Mesodermal cell (in vitro differentiated cells): ENCODE data around the gene DRC7.

Experiments used
- H3K27ac ChIP-seq: 2 replicates; pipeline ENCODE4 v1.7.0; 2013; ENCODE audit warnings: mild to moderate bottlenecking, low read depth, low read length, moderate library complexity; ENCODE audit not compliant: severe bottlenecking
- H3K36me3 ChIP-seq: 2 replicates; pipeline ENCODE4 v1.7.1; 2013; ENCODE audit warnings: mild to moderate bottlenecking, low read length, moderate library complexity; ENCODE audit not compliant: control insufficient read depth, insufficient read depth
- H3K4me1 ChIP-seq: one replicate; pipeline ENCODE4 v1.7.1; 2013; ENCODE audit warnings: mild to moderate bottlenecking, low read length; ENCODE audit not compliant: insufficient read depth, control insufficient read depth, poor library complexity, severe bottlenecking
- H3K4me3 ChIP-seq: 2 replicates; pipeline ENCODE4 v1.7.0; 2013; ENCODE audit warnings: low read length, control low read depth, mild to moderate bottlenecking; ENCODE audit not compliant: insufficient read depth, poor library complexity, severe bottlenecking; ENCODE audit errors: extremely low read depth
- H3K9me3 ChIP-seq: 2 replicates; pipeline ENCODE4 v1.7.1; 2013; ENCODE audit warnings: mild to moderate bottlenecking, low read length, moderate library complexity; ENCODE audit not compliant: control insufficient read depth
- WGBS, 2 experiments: methylation state at CpG; one replicate each; pipeline ENCODE4 v1.1.5; 2013; ENCODE audit warnings: missing lambda C conversion rate in 2 of 2; ENCODE audit not compliant: insufficient coverage in 2 of 2; 5-methylcytosine and 5-hydroxymethylcytosine counted together

DRC7 gene

DNA sequence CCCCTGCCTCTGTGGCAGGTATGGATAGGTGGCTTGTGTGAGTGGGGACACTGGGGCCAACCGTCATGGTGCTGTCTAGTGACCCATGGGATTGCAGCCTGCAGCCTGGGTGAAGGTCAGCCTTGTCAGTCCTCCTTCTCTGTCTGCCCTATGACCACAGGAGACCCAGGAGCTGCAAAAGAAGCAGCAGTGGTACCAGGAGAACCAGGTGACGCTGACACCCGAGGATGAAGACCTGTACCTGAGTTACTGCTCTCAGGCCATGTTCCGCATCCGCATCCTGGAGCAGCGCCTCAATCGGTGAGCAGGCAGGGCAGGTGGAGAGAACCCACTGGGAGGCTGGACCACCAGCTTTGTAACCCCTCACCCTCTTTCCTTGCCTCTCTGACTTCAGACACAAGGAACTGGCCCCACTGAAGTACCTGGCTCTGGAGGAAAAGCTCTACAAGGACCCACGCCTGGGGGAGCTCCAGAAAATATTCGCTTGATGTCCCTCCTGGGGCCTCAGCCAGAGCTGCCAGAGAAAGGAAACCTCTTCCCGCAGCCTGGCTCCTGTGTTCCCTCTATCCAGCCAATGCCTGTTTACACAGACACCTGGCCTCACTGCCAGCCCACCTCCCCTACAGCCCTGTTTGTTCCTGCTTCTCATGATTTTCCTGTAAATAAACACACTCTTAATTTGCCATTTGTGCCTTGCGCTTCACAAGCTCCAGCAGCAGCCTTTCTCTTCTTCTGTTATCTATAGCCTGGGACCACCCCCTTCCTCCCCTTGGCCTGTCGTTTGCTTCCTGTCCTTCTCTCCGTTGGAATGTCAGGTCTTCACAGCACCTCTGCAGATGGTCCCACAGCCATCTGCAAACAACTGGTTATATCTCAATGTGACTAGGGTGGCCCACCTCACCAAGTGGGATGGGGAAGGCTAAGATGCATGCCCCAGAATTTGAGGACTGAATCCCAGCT lies 36.4 kb downstream of the DRC7 start:
- peaks cover 2% of the 10 kb centered on the region for H3K36me3 ChIP-seq
- peaks cover 6% of the 10 kb centered on the region for H3K9me3 ChIP-seq
- H3K4me1 ChIP-seq, result peaks cover 4% of the 10 kb centered on the region
- H3K4me3 ChIP-seq, result no peak overlapping the region
- 73 to 79% methylated on average over 10 to 13 of the region's 13 CpGs for WGBS, 2 experiments
- H3K27ac ChIP-seq, result no peak overlapping the region

DNA sequence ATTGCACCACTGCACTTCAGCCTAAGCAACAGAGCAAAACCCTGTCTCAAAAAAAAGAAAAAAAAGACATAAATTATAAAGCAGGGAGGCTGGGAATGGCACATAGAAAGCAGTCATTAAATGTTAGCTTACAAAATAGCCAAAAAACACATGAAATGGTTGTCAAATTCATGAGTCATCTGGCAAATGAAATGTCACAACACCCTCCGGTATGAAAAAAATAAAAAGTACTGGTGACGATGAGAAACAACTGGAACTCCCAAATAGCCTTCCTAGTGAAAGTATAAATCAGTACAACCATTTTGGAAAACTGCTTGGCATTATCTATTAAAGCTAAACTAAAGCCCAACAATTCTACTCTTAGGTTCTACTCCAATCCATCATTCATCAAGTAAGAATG lies 37.4 kb downstream of the DRC7 start:
- peaks cover 6% of the 10 kb centered on the region for H3K4me1 ChIP-seq
- H3K4me3 ChIP-seq, result no peak overlapping the region
- WGBS, 2 experiments, result 100% methylated on average over 2 of the region's 2 CpGs; no CpG with 5 or more reads in 1 of the 2 experiments
- peaks cover 6% of the 10 kb centered on the region for H3K9me3 ChIP-seq
- H3K36me3 ChIP-seq, result peaks cover 4% of the 10 kb centered on the region
- no peak overlapping the region for H3K27ac ChIP-seq

DNA sequence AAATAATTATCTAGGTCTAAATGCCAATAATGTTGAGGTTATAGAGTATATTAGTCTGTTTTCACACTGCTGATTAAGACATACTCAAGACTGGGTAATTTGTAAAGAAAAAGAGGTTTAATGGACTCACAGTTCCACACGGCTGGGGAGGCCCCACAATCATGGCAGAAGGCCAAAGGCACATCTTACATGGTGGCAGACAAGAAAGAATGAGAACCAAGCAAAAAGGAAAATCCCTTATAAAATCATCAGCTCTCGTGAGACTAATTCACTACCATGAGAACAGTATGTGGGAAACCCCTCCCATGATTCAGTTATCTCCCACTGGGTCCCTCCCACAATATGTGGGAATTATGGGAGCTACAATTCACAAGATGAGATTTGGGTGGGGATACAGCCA lies 38.1 kb downstream of the DRC7 start:
- peaks cover 6% of the 10 kb centered on the region for H3K9me3 ChIP-seq

DNA sequence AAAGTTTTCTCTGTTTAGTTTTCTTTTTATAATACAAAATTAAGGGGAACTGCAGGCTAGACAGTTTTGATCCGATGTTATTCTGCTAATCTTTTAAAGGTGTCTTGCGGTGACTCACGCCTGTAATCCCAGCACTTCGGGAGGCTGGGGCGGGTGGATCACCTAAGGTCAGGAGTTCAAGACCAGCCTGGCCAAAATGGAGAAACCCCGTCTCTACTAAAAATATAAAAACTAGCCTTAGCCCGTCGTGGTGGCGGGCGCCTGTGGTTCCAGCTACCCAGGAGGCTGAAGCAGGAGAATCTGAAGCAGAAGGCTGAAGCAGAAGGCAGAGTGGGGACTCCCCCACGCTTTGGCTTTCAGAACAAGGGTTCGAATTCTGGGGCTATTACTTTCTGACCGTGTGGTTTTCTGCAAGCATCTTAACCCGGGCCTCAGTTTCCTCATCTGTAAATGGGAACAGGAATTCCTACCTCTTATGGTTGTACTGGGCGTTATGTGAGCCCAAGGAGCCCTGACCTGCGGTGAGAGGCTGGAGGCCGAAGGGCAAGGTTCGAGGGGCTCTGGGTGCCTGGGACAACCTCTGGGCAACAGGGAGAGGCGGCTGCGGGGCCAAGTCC lies 39.8 kb downstream of the DRC7 start:
- peak overlapping the region; percentile 81 for H3K4me3 ChIP-seq
- peak overlapping the region; percentile 93 for H3K27ac ChIP-seq
- peaks cover 6% of the 10 kb centered on the region for H3K9me3 ChIP-seq
- H3K4me1 ChIP-seq, result peaks cover 11% of the 10 kb centered on the region
- 64 to 72% methylated on average over 16 to 19 of the region's 20 CpGs for WGBS, 2 experiments
- peaks cover 13% of the 10 kb centered on the region for H3K36me3 ChIP-seq

More for the DNA sequence above, 38.1 kb downstream of the DRC7 start:
- Histone ChIP-seq H3K36me3 (peaks cover 10% of the 10 kb centered on the region), H3K27ac (no peak overlapping the region), H3K4me1 (peaks cover 11% of the 10 kb centered on the region), H3K4me3 (no peak overlapping the region)
- 80% methylated on average over 2 of the region's 2 CpGs; no CpG with 5 or more reads in 1 of the 2 experiments for WGBS, 2 experiments

DNA sequence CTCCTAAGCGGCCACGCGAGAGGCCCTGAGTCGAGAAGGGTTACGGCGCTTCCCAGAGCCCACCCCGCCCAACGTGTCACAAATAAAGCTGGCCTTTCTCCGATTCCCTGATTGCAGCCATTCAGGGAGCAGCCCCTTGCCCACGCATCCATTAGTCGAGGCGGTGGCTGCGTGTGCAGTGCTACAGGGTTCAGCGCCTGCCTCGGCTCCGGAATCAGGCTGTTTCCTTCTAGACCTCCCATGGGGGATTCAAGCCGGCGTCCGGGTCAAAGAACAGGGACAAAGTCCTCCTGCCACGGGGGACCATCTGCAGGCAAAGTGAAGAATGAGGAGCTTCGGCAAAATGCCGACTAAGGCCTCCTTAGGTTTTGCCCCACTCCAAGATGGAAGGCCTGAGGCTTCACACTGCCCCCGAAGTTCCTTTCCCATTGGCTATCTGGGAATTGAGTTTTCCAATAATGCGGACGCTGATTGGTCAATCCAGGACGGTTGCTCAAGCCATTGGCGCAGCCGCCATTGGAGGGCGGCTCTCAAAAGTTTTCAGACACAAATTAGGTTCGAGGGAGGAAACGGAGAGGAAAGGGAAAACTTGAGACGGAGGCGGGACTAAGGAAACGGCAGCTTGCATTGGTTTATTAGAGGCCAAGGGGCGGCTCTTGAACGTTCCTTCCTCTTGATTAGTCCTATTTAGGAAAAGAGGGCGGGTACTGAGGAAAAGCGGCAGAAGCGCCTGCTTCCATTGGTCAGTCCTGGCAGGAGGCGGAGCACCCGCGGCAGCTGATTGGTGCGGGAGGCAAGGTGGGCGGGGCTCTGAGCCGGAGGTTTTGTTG lies 40.5 kb downstream of the DRC7 start:
- peaks cover 11% of the 10 kb centered on the region for H3K4me1 ChIP-seq
- peaks cover 6% of the 10 kb centered on the region for H3K9me3 ChIP-seq
- peaks cover 13% of the 10 kb centered on the region for H3K36me3 ChIP-seq
- WGBS, 2 experiments, result 2% methylated on average over 38 to 39 of the region's 45 CpGs
- peak overlapping the region; percentile 93 for H3K27ac ChIP-seq
- H3K4me3 ChIP-seq, result peak overlapping the region; percentile 81

DNA sequence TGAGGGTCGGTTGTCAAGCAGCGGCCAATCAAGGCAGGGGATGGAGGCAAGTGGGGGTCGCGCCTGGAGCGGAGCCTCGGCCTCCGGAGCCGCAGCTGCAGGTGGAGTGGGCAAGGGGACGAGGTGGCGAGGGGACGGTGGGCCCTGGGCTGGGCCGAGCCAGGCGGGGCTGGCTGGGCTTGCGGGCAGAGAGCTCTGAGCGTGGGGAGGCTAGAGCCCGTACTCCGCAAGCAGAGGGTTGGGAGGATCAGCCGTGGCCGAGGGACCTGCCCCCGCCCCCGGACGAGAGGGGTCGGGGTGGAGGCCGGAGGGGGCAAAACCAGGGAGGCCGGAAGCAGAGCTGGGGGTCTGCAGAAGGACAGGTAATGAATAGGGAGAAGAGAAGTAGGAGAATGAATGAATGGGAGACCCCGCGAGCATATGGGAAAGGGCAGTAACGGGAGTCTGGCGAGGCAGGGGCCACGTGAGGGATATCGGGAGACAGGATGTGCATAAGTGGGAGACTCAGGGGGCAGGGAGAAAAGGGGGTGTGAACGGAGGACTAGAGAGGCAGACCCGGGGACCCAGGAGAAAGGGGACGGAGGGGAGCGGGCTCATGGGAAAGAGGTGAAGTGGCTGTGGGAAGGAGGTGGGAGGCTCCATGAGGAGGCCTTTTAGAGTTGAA lies 41.3 kb downstream of the DRC7 start, which contains the start of gene KATNB1:
TSS of gene KATNB1 (plus strand) at position 16 of the 664 bp plus-strand sequence. CDS start 1,474 bp downstream, outside the sequence.
- peaks cover 15% of the 10 kb centered on the region for H3K36me3 ChIP-seq
- H3K9me3 ChIP-seq, result peaks cover 6% of the 10 kb centered on the region
- 2 to 3% methylated on average over 35 of the region's 35 CpGs for WGBS, 2 experiments
- H3K27ac ChIP-seq, result peak within 1 kb of the TSS; percentile 93
- H3K4me3 ChIP-seq, result peak within 1 kb of the TSS; percentile 81
- peaks cover 10% of the 10 kb centered on the region for H3K4me1 ChIP-seq

DNA sequence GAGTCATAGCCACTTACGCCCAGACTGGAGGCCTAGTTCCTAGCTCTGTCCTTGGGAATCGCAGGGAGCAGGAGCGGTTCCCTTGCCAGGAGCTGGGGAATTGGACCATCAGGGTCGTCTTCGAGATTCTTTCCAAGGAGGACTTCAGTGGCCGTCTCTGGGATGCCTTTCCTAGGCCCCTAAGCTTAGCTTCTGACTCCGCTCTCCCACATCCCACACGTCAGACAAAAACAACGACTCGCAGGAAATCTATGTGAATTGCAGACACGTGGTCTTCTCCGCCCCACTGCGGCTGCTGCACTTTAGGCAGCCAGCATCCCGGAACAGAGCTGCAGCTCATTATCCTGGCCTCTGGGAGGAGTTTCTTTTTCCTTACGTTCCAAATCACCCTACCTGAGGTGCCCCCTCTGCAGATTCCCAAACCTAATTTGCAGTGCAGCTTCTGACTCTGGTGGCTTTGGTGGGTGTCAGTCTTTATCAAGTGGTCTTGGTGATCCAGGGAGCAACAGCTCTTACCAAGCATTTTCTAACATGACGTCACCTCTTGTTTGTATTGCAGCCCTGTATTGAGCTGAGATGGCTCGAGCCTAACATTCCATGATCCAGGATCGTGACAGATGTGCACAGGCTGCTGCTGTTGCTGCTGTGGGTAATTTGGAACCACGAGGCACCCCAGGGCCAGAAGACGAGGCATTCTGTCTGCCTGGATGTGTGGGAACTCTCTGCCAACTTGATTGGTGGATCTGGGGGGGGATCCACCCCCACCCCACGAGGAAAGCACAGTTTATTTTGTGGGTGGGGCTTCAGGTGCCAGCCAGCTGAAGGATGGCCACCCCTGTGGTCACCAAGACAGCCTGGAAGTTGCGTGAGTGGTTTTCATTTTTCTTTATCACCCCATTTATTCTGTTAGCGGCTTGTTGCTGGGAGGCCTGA lies 42.1 kb downstream of the DRC7 start:
- Histone ChIP-seq H3K4me1 (peaks cover 7% of the 10 kb centered on the region), H3K27ac (peak overlapping the region; percentile 93), H3K36me3 (peaks cover 17% of the 10 kb centered on the region), H3K4me3 (peak overlapping the region; percentile 81), H3K9me3 (peaks cover 6% of the 10 kb centered on the region)
- WGBS, 2 experiments, result 23 to 28% methylated on average over 16 to 19 of the region's 23 CpGs

DNA sequence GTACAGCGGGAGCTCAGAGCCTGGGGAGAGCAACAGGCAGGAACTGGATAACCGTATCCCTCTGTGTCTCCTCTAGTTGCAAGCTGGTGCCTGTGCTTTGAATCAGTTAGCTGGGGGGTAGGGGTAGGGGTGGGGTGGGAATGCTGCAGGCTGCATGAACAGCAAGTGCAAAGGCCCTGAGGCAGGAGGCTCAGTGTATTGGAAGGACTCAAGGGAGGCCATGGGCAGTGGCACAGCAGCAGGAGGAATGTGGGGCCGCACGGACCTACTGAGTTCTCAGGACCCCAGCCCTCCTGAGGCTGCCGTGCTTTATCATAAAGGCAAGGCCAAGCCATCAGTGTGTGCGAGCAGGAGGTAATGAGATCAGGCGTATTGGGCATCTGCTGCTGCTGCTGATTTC lies 44.2 kb downstream of the DRC7 start:
- peaks cover 25% of the 10 kb centered on the region for H3K36me3 ChIP-seq
- H3K4me1 ChIP-seq, result peaks cover 7% of the 10 kb centered on the region
- no peak overlapping the region for H3K4me3 ChIP-seq
- H3K9me3 ChIP-seq, result no peaks in the 10 kb centered on the region
- 94 to 95% methylated on average over 6 to 7 of the region's 7 CpGs for WGBS, 2 experiments
- H3K27ac ChIP-seq, result no peak overlapping the region

DNA sequence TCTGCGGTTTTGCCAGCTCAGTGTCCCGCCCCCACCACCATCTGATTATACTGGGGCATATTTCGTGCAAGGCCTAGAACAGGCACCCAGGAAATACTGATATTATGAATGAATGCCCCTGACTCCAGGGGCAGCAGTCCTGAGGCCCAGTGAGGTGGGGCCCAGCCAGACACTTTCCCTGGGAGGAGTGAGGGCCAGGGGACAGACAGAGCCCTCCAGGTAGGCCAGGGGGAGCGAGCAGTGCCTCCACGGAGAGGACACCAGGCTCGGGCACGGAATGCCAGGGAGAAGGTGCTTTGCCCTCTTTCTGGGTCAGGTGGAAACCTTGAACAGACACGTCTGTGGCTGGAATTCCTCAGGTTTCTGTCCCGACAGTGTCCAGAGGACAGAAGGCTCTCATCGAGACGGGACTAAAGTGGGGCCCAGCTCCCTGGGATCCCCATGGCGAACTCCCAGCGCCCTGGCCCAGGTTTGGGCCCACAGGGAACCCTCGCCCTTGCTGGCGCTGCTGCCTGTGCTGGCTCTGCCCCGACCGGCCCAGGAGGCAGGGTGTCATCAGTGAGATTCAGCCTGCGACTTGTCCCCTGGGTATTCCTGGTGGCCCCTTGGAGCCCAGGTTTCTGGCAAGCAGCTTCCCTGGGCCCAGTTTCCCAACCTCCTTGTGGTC lies 45.3 kb downstream of the DRC7 start:
- 92 to 93% methylated on average over 15 to 17 of the region's 18 CpGs for WGBS, 2 experiments
- H3K9me3 ChIP-seq, result no peaks in the 10 kb centered on the region
- H3K36me3 ChIP-seq, result peaks cover 33% of the 10 kb centered on the region

More for the DNA sequence above, 45.3 kb downstream of the DRC7 start:
- Histone ChIP-seq H3K4me3 (no peak overlapping the region), H3K27ac (no peak overlapping the region), H3K4me1 (peaks cover 7% of the 10 kb centered on the region)
